Heart right ventricle (tissue), 16 donors: Measurements from ENCODE around the gene EDAR. TPM values are rescaled to one million over a fixed set of nuclear protein-coding genes. Genes with fewer than 3 reads are reported as not detected.
A peak's percentile ranks its signal among the peaks of the same experiment; 100 is the strongest.

Source experiments
- ATAC-seq, 8 donors: fragments of 200-7000 bp; cut with Tn5 transposase; one replicate each; pipeline ENCODE4 v1.9.1; 2020; ENCODE audit warnings: mild to moderate bottlenecking in 8 of 8, moderate library complexity in 8 of 8, moderate number of reproducible peaks in 1 of 8
- DNase-seq, 2 donors: peaks; one replicate each; pipeline ENCODE4 v3.0.0-alpha.2; 2020
- H3K27ac ChIP-seq, 10 donors: fragments of 200-600 bp; sonication (generic) in 2 of 10; one replicate each; pipeline versions ENCODE4 v1.5.0 to v1.8.0; 2020 to 2022; ENCODE audit warnings: mild to moderate bottlenecking in 3 of 10
- H3K27me3 ChIP-seq, 7 donors: fragments of 200-600 bp; one replicate each; pipeline ENCODE4 v1.8.0; 2021 to 2022; ENCODE audit warnings: mild to moderate bottlenecking in 2 of 7
- H3K36me3 ChIP-seq, 9 donors: fragments of 200-600 bp; sonication (generic) in 1 of 9; one replicate each; pipeline versions ENCODE4 v1.5.0 to v1.8.0; 2020 to 2022; ENCODE audit warnings: mild to moderate bottlenecking in 2 of 9
- H3K4me1 ChIP-seq, 9 donors: fragments of 200-600 bp; sonication (generic) in 1 of 9; one replicate each; pipeline versions ENCODE4 v1.5.0 to v1.8.0; 2020 to 2022; ENCODE audit warnings: mild to moderate bottlenecking in 4 of 9
- H3K4me3 ChIP-seq, 10 donors: fragments of 200-600 bp; sonication (generic) in 2 of 10; one replicate each; pipeline versions ENCODE4 v1.5.0 to v1.8.0; 2020 to 2022; ENCODE audit warnings: mild to moderate bottlenecking in 7 of 10, moderate library complexity in 2 of 10
- H3K9me3 ChIP-seq, 11 donors: fragments of 200-600 bp in 10 of 11; sonication (generic) in 2 of 11; one replicate each; pipeline versions ENCODE4 v1.5.0 to v1.8.0; 2013 to 2022; ENCODE audit warnings: mild to moderate bottlenecking in 2 of 11, control low read depth in 1 of 11, moderate library complexity in 1 of 11
- WGBS, 2 donors: extraction: QIAGEN DNeasy Blood & Tissue Kit; methylation state at CpG; one replicate each; pipeline ENCODE4 v1.1.7; 2013; ENCODE audit warnings: inconsistent platforms in 1 of 2; 5-methylcytosine and 5-hydroxymethylcytosine counted together
- intact Hi-C, 10 donors: fragments of 100-400 bp; cut with DNase I; formaldehyde crosslinking; loops; one replicate each; pipeline versions ENCODE4 v1.11.1 to v1.14.2; 2022
- polyA plus RNA-seq, 2 donors: library from polyadenylated mRNA; stranded (reverse); fragments of 200-250 nt; gene quantifications; one replicate each; pipeline ENCODE4 v1.2.3, GENCODE V29; 2013
- total RNA-seq, 10 donors: library from RNA; stranded (reverse); fragmentation: NEBNext Ultra II Directional in 3 of 10; extraction: Animal tissue kit (Norgen Biotek cat#: 25700) in 3 of 10; gene quantifications; one replicate each; pipeline versions ENCODE4 v1.2.1 to v1.2.4, GENCODE V29; 2021 to 2023
- TF ChIP-seq, protein P1 (sequence below), 9 donors: fragments of 200-600 bp; sonication (generic) in 2 of 9; IDR thresholded peaks; one replicate each; pipeline versions ENCODE4 v1.5.0 to v1.8.0; 2021 to 2022; ENCODE audit warnings: antibody characterized with exemption in 9 of 9, mild to moderate bottlenecking in 5 of 9, moderate library complexity in 1 of 9
- donor health status: Arrhythmogenic right ventricular cardiomyopathy.
- donor health status: ischemic (EF 13 %, LVEDD 7.1; RV severe dilation, severe dysfunction).
- donor health status: healthy with polysubstance abuse.
- donor health status: DM: no; HTN: yes; CAD: no.
- donor health status: DM: no; HTN: no; CAD: no.
- donor health status: ischemic (EF 25% LVEDD 6.9; RV normal size, moderate dysfunction).
- donor health status: ischemic (EF 25% LVEDD 5.7; RV mildly dilated, moderate dysfunction).
- donor health status: healthy.
- donor health status: DM: yes; HTN: yes; CAD: no.
- donor health status: Ischemic cardiomyopathy.
- donor health status: ischemic (EF 35%, LVEDD 5.7; RV mildly dilated, moderate dysfunction).
- donor health status: nonischemic (EF 11% LVEDD 7.7; RV severe dilation, severe dysfunction).
- donor health status: DM: yes; HTN: yes; CAD: no.
- donor health status: PGD.
- donor health status: ischemic (EF 29% LVEDD 5.4; RV normal size, mild dysfunction).
- donor health status: nonischemic (EF 23%, LVEDD 6.1; RV moderate dilation, normal function).

The EDAR gene
- total and polyA plus RNA-seq, 12 donors: 0.07 to 0.34 TPM; not detected in 10

DNA sequence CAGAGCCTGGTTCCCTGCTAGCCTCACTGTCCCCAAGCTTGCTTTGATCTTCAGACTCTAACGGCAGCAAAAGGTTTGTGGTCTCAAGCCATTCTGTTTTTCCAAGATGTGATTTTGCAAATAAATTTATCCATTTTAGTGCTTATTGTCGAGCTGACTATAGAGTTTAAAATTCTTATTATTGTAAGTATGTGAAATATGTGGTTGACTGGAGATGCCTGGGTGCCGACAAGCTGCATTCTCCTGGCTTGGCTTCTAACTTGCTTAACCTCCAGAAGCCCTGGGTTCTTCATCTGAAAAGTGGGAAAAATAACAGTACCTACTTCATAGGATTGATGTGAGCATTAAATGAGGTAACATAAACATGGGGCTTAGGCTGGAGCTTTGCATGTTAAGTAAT, 9.9 kb upstream of the EDAR start:
- TF ChIP-seq, protein P1, sequence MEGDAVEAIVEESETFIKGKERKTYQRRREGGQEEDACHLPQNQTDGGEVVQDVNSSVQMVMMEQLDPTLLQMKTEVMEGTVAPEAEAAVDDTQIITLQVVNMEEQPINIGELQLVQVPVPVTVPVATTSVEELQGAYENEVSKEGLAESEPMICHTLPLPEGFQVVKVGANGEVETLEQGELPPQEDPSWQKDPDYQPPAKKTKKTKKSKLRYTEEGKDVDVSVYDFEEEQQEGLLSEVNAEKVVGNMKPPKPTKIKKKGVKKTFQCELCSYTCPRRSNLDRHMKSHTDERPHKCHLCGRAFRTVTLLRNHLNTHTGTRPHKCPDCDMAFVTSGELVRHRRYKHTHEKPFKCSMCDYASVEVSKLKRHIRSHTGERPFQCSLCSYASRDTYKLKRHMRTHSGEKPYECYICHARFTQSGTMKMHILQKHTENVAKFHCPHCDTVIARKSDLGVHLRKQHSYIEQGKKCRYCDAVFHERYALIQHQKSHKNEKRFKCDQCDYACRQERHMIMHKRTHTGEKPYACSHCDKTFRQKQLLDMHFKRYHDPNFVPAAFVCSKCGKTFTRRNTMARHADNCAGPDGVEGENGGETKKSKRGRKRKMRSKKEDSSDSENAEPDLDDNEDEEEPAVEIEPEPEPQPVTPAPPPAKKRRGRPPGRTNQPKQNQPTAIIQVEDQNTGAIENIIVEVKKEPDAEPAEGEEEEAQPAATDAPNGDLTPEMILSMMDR (IDR thresholded peaks at IDR 0.05): no peak

DNA sequence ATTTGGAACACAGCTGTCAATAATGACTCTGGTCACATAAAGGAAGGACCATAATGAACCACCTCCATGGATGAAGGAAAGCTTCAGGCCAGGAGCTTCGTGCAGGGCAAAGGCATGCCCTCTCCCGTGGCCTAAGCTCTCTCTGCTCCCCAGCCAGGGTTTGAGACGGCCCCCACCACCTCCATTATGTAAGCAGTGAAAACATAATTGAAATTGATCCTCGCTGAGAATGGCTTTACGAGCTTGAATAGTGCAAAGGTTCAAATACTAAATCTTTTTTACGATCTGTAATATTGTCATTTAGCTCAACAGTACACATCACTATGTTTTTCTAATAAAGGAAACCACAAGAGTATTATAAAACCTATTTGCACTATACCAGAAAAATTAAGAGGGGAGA, 5.2 kb upstream of the EDAR start:
- intact Hi-C loops: loop anchor here in 2 of 10 donors (10.0 kb wide), 1 partner anchor 139 kb away; no protein-coding TSS in a partner anchor
- no peaks in the 10 kb centered on the region for H3K4me1 ChIP-seq
- H3K4me3 ChIP-seq: no peak overlapping the region
- ATAC-seq: no peak
- TF ChIP-seq, protein P1 (IDR thresholded peaks at IDR 0.05): no peak
- 88 to 96% methylated on average over 6 of the region's 6 CpGs for WGBS, 2 donors
- H3K9me3 ChIP-seq: no peaks in the 10 kb centered on the region
- no peak overlapping the region for H3K27ac ChIP-seq
- no peak for DNase-seq
- H3K27me3 ChIP-seq: peaks cover 0 to 4% (median 1%) of the 10 kb centered on the region in 7 donors
- H3K36me3 ChIP-seq: no peaks in the 10 kb centered on the region

More for the DNA sequence above, 9.9 kb upstream of the EDAR start:
- WGBS, 2 donors: 83 to 85% methylated on average over 3 of the region's 3 CpGs
- no peaks in the 10 kb centered on the region for H3K4me1 ChIP-seq
- H3K9me3 ChIP-seq: no peaks in the 10 kb centered on the region
- H3K27ac ChIP-seq: no peak overlapping the region
- no peaks in the 10 kb centered on the region for H3K36me3 ChIP-seq
- intact Hi-C loops: loop anchor here in 2 of 10 donors (10.0 kb wide), 1 partner anchor 144 kb away; no protein-coding TSS in a partner anchor
- ATAC-seq (no peak), DNase-seq (no peak)
- no peak overlapping the region for H3K4me3 ChIP-seq
- H3K27me3 ChIP-seq: peaks cover 0 to 2% (median 0%) of the 10 kb centered on the region in 7 donors

DNA sequence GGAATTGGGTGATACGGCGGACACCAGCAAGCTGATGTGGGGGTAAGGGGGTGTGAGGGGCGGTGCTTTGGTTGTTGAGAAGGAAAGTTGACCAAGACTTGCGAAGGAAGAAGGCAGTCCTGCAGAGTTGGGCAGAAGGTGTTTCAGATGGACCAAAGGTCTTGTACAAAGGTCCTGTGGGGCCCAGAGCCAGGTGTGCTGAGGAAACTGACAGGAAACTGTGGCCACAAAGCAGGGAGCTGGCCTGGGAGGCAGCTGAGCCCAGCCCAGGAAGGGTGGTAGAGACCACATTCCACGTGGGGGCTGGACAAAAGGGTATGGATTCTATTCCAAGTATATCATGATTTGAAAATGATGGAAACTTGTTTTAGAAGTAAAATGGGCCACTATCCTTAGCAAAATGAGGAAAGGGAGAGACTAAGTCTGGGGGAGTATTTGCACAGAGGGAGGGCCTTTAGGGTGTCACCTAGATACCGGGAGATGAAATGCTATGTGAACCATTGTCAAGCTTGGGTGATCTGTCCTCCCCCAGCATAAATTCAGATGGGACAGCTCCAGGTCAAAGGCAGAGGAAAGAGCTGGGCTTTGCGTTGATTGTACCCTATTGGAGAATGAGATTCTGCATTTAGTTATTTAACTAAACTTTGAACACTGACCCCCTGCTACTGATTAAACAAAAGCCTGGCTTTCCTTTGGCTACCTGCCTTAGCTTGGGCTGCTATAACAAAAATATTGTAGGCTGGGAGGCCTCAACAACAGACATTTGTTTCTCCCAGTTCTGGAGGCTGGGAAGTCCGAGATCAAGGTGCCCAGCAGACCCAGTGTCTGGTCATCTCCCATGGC, 4.3 kb upstream of the EDAR start:
- H3K9me3 ChIP-seq: no peaks in the 10 kb centered on the region
- intact Hi-C loops: loop anchor here in 2 of 10 donors (10.0 kb wide), 1 partner anchor 139 kb away; no protein-coding TSS in a partner anchor
- WGBS, 2 donors: 84 to 87% methylated on average over 8 of the region's 8 CpGs

DNA sequence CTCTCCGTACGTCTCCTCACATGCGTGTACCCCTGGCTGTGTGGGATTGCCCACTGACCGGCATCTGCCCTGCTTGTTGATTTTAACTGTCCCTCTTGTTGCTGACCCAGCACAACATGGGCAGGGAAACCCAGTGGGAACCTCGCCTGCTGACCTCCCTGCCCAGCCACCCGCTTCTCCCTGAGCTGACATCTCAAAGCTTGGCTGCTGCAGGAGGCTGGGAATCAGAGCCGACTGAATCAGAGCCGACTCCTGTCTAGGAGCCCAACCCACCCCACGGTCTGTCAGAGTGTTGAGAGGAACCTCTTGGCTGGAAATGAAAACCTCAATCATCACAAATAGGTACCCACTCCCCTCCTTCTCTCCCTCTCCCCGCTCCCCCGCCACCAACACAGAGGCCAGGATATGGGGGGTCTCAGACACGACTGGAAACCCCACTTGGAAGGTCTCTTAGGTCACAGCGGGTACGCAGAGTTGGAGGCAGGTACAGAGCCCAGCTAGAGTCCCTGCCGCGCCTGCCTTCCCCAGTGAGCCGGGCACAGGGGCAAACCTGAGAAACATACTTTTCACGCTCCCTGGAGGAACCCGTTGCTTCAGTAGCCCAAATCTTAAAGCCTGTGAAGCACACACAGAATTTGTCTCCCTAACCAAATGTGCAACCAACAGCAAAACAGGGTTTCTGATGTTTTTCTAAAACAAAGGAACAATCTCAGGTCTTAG, 784 bp downstream of the EDAR start:
- Histone ChIP-seq H3K9me3 (no peaks in the 10 kb centered on the region), H3K27me3 (peaks cover 0 to 24% (median 13%) of the 10 kb centered on the region in 7 donors), H3K4me1 (no peaks in the 10 kb centered on the region), H3K27ac (no peak overlapping the region), H3K4me3 (peak overlapping the region in 1 of 10 donors; percentile 26), H3K36me3 (no peaks in the 10 kb centered on the region)
- WGBS, 2 donors: 73 to 76% methylated on average over 19 of the region's 19 CpGs
- no peak for DNase-seq
- intact Hi-C loops: loop anchor here in 9 of 10 donors (2.0 to 10.0 kb wide), 5 partner anchors 59 to 133 kb away; no protein-coding TSS in a partner anchor
- TF ChIP-seq, protein P1 (IDR thresholded peaks at IDR 0.05): no peak
- no peak for ATAC-seq

More for the DNA sequence above, 4.3 kb upstream of the EDAR start:
- DNase-seq (no peak), ATAC-seq (no peak)
- TF ChIP-seq, protein P1 (IDR thresholded peaks at IDR 0.05): no peak
- H3K27me3 ChIP-seq: peaks cover 0 to 10% (median 5%) of the 10 kb centered on the region in 7 donors
- no peaks in the 10 kb centered on the region for H3K36me3 ChIP-seq
- no peak overlapping the region for H3K27ac ChIP-seq
- no peak overlapping the region for H3K4me3 ChIP-seq
- H3K4me1 ChIP-seq: no peaks in the 10 kb centered on the region
